ENCODE measurements around the gene CST7. TPM values are rescaled to one million over a fixed set of nuclear protein-coding genes. Genes with fewer than 3 reads are reported as not detected.
A peak's percentile ranks its signal among the peaks of the same experiment; 100 is the strongest.

Gene CST7
- total and polyA plus RNA-seq, 2 of the 13 experiments (the other 11 are each of a cell fraction or from before 2014, with no cell fraction given) = not detected

DNA sequence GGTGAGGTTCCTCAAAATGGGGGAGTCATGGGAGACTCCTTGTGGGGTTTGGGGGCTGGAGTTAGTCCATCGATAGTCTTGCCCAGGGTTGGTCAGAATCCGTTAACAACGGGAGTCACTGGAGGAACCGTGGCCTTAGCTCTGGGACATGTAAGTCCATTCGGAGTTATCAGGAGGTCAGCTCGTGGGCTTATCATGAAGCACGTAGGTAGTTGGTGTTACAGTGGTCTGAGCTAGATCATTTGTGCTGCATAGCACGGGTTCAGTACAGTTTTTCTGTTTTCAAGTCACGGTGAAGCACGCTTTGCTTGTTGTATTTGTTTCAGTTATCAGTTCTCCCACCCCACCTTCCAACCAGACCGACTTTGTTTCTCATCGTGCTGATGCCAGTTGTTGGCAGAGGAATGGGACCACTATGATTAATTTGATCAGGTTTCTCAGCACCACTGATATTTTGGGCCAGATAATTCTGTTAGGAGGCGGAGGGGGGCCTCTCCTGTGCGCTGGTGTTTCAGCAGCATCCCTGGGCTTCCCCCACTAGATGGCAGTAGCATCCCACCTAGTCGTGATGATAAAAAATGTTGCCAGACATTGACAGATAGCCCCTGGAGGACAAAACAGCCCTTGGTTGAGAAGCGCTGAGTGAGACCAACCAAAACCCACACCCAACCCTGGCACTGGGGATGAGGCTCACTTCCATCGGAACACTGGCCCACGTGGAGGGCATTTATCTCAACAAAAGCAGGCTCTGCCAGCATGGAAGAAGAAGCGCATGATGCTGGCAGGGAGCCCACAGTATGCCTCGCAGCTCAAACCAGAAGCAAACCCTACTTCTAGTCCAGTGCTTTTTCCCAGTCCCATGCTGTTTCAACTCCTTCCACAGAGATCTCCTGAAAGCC, 45.6 kb downstream of the CST7 start (continued):
- TF ChIP-seq, protein P1, sequence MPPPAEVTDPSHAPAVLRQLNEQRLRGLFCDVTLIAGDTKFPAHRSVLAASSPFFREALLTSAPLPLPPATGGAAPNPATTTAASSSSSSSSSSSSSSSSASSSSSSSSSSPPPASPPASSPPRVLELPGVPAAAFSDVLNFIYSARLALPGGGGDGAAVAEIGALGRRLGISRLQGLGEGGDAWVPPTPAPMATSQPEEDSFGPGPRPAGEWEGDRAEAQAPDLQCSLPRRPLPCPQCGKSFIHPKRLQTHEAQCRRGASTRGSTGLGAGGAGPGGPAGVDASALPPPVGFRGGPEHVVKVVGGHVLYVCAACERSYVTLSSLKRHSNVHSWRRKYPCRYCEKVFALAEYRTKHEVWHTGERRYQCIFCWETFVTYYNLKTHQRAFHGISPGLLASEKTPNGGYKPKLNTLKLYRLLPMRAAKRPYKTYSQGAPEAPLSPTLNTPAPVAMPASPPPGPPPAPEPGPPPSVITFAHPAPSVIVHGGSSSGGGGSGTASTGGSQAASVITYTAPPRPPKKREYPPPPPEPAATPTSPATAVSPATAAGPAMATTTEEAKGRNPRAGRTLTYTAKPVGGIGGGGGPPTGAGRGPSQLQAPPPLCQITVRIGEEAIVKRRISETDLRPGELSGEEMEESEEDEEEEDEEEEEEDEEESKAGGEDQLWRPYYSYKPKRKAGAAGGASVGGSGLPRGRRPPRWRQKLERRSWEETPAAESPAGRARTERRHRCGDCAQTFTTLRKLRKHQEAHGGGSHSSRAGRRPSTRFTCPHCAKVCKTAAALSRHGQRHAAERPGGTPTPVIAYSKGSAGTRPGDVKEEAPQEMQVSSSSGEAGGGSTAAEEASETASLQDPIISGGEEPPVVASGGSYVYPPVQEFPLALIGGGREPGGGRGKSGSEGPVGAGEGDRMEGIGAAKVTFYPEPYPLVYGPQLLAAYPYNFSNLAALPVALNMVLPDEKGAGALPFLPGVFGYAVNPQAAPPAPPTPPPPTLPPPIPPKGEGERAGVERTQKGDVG (CRISPR knock-in tag; IDR thresholded peaks at IDR 0.05; ENCODE audit: borderline replicate concordance) = 0 out of 2 replicates have a peak, but pooled peaks have one; percentile 35
- 0 out of 2 replicates have a peak, but pooled peaks have one; percentile 32 for TF ChIP-seq ZSCAN30 (CRISPR knock-in tag; IDR thresholded peaks at IDR 0.05)
- TF ChIP-seq RXRA (CRISPR knock-in tag; IDR thresholded peaks at IDR 0.05) = peak; percentile 50; the same call in 1 of the 2 replicates
- TF ChIP-seq, protein P2, sequence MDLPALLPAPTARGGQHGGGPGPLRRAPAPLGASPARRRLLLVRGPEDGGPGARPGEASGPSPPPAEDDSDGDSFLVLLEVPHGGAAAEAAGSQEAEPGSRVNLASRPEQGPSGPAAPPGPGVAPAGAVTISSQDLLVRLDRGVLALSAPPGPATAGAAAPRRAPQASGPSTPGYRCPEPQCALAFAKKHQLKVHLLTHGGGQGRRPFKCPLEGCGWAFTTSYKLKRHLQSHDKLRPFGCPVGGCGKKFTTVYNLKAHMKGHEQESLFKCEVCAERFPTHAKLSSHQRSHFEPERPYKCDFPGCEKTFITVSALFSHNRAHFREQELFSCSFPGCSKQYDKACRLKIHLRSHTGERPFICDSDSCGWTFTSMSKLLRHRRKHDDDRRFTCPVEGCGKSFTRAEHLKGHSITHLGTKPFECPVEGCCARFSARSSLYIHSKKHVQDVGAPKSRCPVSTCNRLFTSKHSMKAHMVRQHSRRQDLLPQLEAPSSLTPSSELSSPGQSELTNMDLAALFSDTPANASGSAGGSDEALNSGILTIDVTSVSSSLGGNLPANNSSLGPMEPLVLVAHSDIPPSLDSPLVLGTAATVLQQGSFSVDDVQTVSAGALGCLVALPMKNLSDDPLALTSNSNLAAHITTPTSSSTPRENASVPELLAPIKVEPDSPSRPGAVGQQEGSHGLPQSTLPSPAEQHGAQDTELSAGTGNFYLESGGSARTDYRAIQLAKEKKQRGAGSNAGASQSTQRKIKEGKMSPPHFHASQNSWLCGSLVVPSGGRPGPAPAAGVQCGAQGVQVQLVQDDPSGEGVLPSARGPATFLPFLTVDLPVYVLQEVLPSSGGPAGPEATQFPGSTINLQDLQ (CRISPR knock-in tag; IDR thresholded peaks at IDR 0.05) = 0 out of 2 replicates have a peak, but pooled peaks have one; percentile 28
- no peak for TF ChIP-seq MXD4 (CRISPR knock-in tag; IDR thresholded peaks at IDR 0.05)
- TF ChIP-seq ZFX (CRISPR knock-in tag; IDR thresholded peaks at IDR 0.05; ENCODE audit: low read depth) = peak; percentile 43; the same call in 1 of the 2 replicates
- peak; percentile 62 for TF ChIP-seq KDM2A (CRISPR knock-in tag; IDR thresholded peaks at IDR 0.05; ENCODE audit: borderline replicate concordance, low read depth)
- TF ChIP-seq MIER2 (CRISPR knock-in tag; IDR thresholded peaks at IDR 0.05) = 0 out of 2 replicates have a peak, but pooled peaks have one; percentile 58
- 0 out of 2 replicates have a peak, but pooled peaks have one; percentile 20 for TF ChIP-seq MED1 (CRISPR knock-in tag; IDR thresholded peaks at IDR 0.05)
- peak; percentile 34 for TF ChIP-seq TEAD3 (CRISPR knock-in tag; optimal IDR thresholded peaks at IDR 0.05; ENCODE audit: borderline replicate concordance)
- TF ChIP-seq NFYB (CRISPR knock-in tag; IDR thresholded peaks at IDR 0.05) = 0 out of 2 replicates have a peak, but pooled peaks have one; percentile 13
- TF ChIP-seq ZNF766 (CRISPR knock-in tag; IDR thresholded peaks at IDR 0.05; ENCODE audit: borderline replicate concordance) = 0 out of 2 replicates have a peak, but pooled peaks have one; percentile 50
- TF ChIP-seq FOXK1 (CRISPR knock-in tag; IDR thresholded peaks at IDR 0.05; ENCODE audit: borderline replicate concordance, low read depth) = peak; percentile 28; the same call in 1 of the 2 replicates
- TF ChIP-seq, protein P3, sequence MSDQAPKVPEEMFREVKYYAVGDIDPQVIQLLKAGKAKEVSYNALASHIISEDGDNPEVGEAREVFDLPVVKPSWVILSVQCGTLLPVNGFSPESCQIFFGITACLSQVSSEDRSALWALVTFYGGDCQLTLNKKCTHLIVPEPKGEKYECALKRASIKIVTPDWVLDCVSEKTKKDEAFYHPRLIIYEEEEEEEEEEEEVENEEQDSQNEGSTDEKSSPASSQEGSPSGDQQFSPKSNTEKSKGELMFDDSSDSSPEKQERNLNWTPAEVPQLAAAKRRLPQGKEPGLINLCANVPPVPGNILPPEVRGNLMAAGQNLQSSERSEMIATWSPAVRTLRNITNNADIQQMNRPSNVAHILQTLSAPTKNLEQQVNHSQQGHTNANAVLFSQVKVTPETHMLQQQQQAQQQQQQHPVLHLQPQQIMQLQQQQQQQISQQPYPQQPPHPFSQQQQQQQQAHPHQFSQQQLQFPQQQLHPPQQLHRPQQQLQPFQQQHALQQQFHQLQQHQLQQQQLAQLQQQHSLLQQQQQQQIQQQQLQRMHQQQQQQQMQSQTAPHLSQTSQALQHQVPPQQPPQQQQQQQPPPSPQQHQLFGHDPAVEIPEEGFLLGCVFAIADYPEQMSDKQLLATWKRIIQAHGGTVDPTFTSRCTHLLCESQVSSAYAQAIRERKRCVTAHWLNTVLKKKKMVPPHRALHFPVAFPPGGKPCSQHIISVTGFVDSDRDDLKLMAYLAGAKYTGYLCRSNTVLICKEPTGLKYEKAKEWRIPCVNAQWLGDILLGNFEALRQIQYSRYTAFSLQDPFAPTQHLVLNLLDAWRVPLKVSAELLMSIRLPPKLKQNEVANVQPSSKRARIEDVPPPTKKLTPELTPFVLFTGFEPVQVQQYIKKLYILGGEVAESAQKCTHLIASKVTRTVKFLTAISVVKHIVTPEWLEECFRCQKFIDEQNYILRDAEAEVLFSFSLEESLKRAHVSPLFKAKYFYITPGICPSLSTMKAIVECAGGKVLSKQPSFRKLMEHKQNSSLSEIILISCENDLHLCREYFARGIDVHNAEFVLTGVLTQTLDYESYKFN (CRISPR knock-in tag; conservative IDR thresholded peaks at IDR 0.05) = peak; percentile 20; the same call in 1 of the 2 replicates
- peak; percentile 58; the same call in 1 of the 2 replicates for TF ChIP-seq ZNF235 (CRISPR knock-in tag; IDR thresholded peaks at IDR 0.05; ENCODE audit: borderline replicate concordance)
- TF ChIP-seq, protein P4, sequence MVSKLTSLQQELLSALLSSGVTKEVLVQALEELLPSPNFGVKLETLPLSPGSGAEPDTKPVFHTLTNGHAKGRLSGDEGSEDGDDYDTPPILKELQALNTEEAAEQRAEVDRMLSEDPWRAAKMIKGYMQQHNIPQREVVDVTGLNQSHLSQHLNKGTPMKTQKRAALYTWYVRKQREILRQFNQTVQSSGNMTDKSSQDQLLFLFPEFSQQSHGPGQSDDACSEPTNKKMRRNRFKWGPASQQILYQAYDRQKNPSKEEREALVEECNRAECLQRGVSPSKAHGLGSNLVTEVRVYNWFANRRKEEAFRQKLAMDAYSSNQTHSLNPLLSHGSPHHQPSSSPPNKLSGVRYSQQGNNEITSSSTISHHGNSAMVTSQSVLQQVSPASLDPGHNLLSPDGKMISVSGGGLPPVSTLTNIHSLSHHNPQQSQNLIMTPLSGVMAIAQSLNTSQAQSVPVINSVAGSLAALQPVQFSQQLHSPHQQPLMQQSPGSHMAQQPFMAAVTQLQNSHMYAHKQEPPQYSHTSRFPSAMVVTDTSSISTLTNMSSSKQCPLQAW (CRISPR knock-in tag; IDR thresholded peaks at IDR 0.05) = 0 out of 2 replicates have a peak, but pooled peaks have one; percentile 11

All from HepG2 (cell line).